Panc1 (cell line): ENCODE results near the gene S100A16. TPM values are rescaled to one million over a fixed set of nuclear protein-coding genes. Genes with fewer than 3 reads are reported as not detected.

ENCODE experiments used
- ATAC-seq: fragments of 200-7000 bp; cut with Tn5 transposase; 2 replicates; pipeline ENCODE4 v1.9.1; 2020; ENCODE audit warnings: mild to moderate bottlenecking, moderate library complexity
- BruUV-seq: library from RNA; stranded (reverse); fragments of 400-500 nt; replicated peaks from 2 replicates; lab custom pipeline; 2021; lab: Mats Ljungman, UMichigan
- CTCF ChIA-PET: fragments of 300-600 bp; sonication (Branson Sonifier 250); formaldehyde crosslinking; loops from one replicate; lab custom pipeline; 2022; ENCODE audit warnings: antibody characterized with exemption; lab: Charles Lee
- POLR2A ChIA-PET: fragments of 300-600 bp; sonication (Branson Sonifier 250); formaldehyde crosslinking; loops from one replicate; lab custom pipeline; 2022; ENCODE audit warnings: antibody characterized with exemption; lab: Charles Lee
- DNase-seq: peaks from one replicate; pipeline ENCODE4 v3.0.0-alpha.2; 2010; ENCODE audit warnings: low read depth, low spot score
- H3K27ac ChIP-seq: 2 replicates; pipeline ENCODE4 v1.5.1; 2011; ENCODE audit warnings: mild to moderate bottlenecking, low read length, inconsistent platforms
- H3K27me3 ChIP-seq: fragments of 200-500 bp; sonication (Bioruptor generic); 2 replicates; pipeline ENCODE4 v1.6.0; 2014; ENCODE audit warnings: low read length, inconsistent platforms; ENCODE audit not compliant: control insufficient read depth, insufficient read depth
- H3K36me3 ChIP-seq: fragments of 200-500 bp; sonication (Bioruptor generic); 2 replicates; pipeline ENCODE4 v1.5.1; 2014; ENCODE audit warnings: inconsistent platforms, mild to moderate bottlenecking, low read length, moderate library complexity; ENCODE audit not compliant: control insufficient read depth, insufficient read depth
- H3K4me1 ChIP-seq: 2 replicates; pipeline ENCODE4 v1.5.1; 2011; ENCODE audit warnings: inconsistent platforms, mild to moderate bottlenecking, low read length, moderate library complexity; ENCODE audit not compliant: control insufficient read depth, insufficient read depth
- H3K4me3 ChIP-seq, 2 experiments: 2 replicates each; pipeline ENCODE4 v1.5.1; 2011 to 2012; ENCODE audit warnings: low read depth in 2 of 2, low read length in 2 of 2, mild to moderate bottlenecking in 2 of 2, inconsistent platforms in 1 of 2, moderate library complexity in 1 of 2
- H3K9me3 ChIP-seq: fragments of 200-500 bp; sonication (Bioruptor generic); 2 replicates; pipeline ENCODE4 v1.5.1; 2014; ENCODE audit warnings: low read depth, mild to moderate bottlenecking, inconsistent platforms, low read length, moderate library complexity; ENCODE audit not compliant: control insufficient read depth, insufficient read depth
- CTCF ChIP-seq: fragments of 450-650 bp; IDR thresholded peaks from 2 replicates; pipeline ENCODE4 v1.5.1; 2017; ENCODE audit warnings: mild to moderate bottlenecking
- POLR2AphosphoS5 ChIP-seq: IDR thresholded peaks from 2 replicates; pipeline ENCODE4 v1.6.1; 2012; ENCODE audit warnings: mild to moderate bottlenecking, low read depth, low read length, moderate library complexity
- REST ChIP-seq, 2 experiments: IDR thresholded peaks; 2 replicates each; pipeline ENCODE4 v1.6.1; 2011 to 2012; ENCODE audit warnings: low read depth in 2 of 2, control low read depth in 1 of 2, low read length in 1 of 2, mild to moderate bottlenecking in 1 of 2, moderate library complexity in 1 of 2; ENCODE audit not compliant: insufficient read depth in 1 of 2
- SIN3A ChIP-seq: IDR thresholded peaks from 2 replicates; pipeline ENCODE4 v1.6.1; 2012; ENCODE audit warnings: low read depth, mild to moderate bottlenecking, low read length, moderate library complexity, borderline replicate concordance; ENCODE audit not compliant: insufficient read depth
- TCF7L2 ChIP-seq: IDR thresholded peaks from 2 replicates; pipeline ENCODE4 v1.6.1; 2011; ENCODE audit warnings: mild to moderate bottlenecking, low read depth, low read length, inconsistent platforms
- in situ Hi-C: cut with HindIII; loops from 2 replicates; pipeline ENCODE4 v1.10.0; 2016; ENCODE audit warnings: low sequenced_read_pairs, low pct_unique_long_range_greater_than_20kb
- intact Hi-C: fragments of 100-400 bp; cut with micrococcal nuclease; formaldehyde crosslinking; loops from one replicate; pipeline ENCODE4 v1.10.0; 2022; ENCODE audit not compliant: unreplicated experiment
- total RNA-seq: library from RNA; stranded (reverse); gene quantifications from one replicate; pipeline ENCODE4 v1.2.1, GENCODE V29; 2021; ENCODE audit not compliant: unreplicated experiment

S100A16 gene
- total RNA-seq, 1 experiment from 2014 or later: 61.6 TPM

GRCh38 chr1:153615406-153615805, 2.5 kb upstream of the S100A16 start:
- ChIA-PET CTCF (interaction anchor here (1.2 kb wide), 1 partner anchor 82 kb away, joined by 3 read pairs; no protein-coding TSS in a partner anchor), POLR2A (interaction anchor here (1.0 to 1.9 kb wide), 2 partner anchors 12 to 19 kb away, joined by 4 to 5 read pairs; partner anchors contain the start of gene S100A13)
- intact Hi-C loops (loop anchor here (5.0 kb wide), 1 partner anchor 103 kb away; no protein-coding TSS in a partner anchor), in situ Hi-C loops (loop anchor here (25.0 kb wide), 1 partner anchor 253 kb away; the partner anchor contains the start of gene S100A9)
- no peak overlapping the region for H3K4me3 ChIP-seq
- H3K9me3 ChIP-seq: no peaks in the 10 kb centered on the region
- BruUV-seq: no TSS peak
- H3K4me1 ChIP-seq: peaks cover 23% of the 10 kb centered on the region
- TF ChIP-seq TCF7L2 (no peak), REST (IDR thresholded peaks at IDR 0.05; ENCODE audit: insufficient read depth in 1 of 2, low read depth in 2 of 2, low read length in 1 of 2) (no peak), SIN3A (no peak), CTCF (no peak), POLR2AphosphoS5 (no peak)
- H3K27ac ChIP-seq: no peak overlapping the region
- DNase-seq (no peak), ATAC-seq (no peak)
- no peaks in the 10 kb centered on the region for H3K27me3 ChIP-seq
- H3K36me3 ChIP-seq: no peaks in the 10 kb centered on the region

- Histone ChIP-seq H3K27me3 (no peaks in the 10 kb centered on the region), H3K36me3 (no peaks in the 10 kb centered on the region), H3K4me1 (peaks cover 28% of the 10 kb centered on the region), H3K9me3 (no peaks in the 10 kb centered on the region), H3K27ac (no peak overlapping the region), H3K4me3 (no peak overlapping the region)
- ATAC-seq (no peak), DNase-seq (no peak)
- BruUV-seq: no TSS peak
- TF ChIP-seq SIN3A (no peak), REST (IDR thresholded peaks at IDR 0.05; ENCODE audit: insufficient read depth in 1 of 2, low read depth in 2 of 2, low read length in 1 of 2) (no peak), CTCF (no peak), TCF7L2 (no peak), POLR2AphosphoS5 (no peak)
- CTCF ChIA-PET: interaction anchor here (1.2 to 1.6 kb wide), 3 partner anchors 9 to 81 kb away, joined by 3 to 4 read pairs (median 3); partner anchors contain the start of gene S100A13
- intact Hi-C loops: loop anchor here (5.0 kb wide), 1 partner anchor 103 kb away; no protein-coding TSS in a partner anchor
- POLR2A ChIA-PET: interaction anchor here (1.6 to 1.9 kb wide), 2 partner anchors 13 to 19 kb away, joined by 5 read pairs; partner anchors contain the start of genes CHTOP and S100A13
- in situ Hi-C loops: loop anchor here (25.0 kb wide), 1 partner anchor 253 kb away; the partner anchor contains the start of gene S100A9
Observed at GRCh38 chr1:153614906-153615305, 2.0 kb upstream of the S100A16 start.
